Measurements from ENCODE around the gene GPRIN3. TPM values are rescaled to one million over a fixed set of nuclear protein-coding genes. Genes with fewer than 3 reads are reported as not detected.

The GPRIN3 gene
- total RNA-seq, 1 donor from 2014 or later: 6.1 TPM

- intact Hi-C loops (cut with DNase I): no loop called here
- Histone ChIP-seq H3K4me1 (peaks cover 17% of the 10 kb centered on the region), H3K27ac (peak overlapping the region; percentile 78), H3K4me3 (peak overlapping the region; percentile 64 to 81), H3K27me3 (no peaks in the 10 kb centered on the region), H3K9me3 (no peaks in the 10 kb centered on the region), H3K36me3 (no peaks in the 10 kb centered on the region)
- no peak for DNase-seq (ENCODE audit: extremely low spot score in 2 of 2)
- TF ChIP-seq, protein P1, sequence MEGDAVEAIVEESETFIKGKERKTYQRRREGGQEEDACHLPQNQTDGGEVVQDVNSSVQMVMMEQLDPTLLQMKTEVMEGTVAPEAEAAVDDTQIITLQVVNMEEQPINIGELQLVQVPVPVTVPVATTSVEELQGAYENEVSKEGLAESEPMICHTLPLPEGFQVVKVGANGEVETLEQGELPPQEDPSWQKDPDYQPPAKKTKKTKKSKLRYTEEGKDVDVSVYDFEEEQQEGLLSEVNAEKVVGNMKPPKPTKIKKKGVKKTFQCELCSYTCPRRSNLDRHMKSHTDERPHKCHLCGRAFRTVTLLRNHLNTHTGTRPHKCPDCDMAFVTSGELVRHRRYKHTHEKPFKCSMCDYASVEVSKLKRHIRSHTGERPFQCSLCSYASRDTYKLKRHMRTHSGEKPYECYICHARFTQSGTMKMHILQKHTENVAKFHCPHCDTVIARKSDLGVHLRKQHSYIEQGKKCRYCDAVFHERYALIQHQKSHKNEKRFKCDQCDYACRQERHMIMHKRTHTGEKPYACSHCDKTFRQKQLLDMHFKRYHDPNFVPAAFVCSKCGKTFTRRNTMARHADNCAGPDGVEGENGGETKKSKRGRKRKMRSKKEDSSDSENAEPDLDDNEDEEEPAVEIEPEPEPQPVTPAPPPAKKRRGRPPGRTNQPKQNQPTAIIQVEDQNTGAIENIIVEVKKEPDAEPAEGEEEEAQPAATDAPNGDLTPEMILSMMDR (IDR thresholded peaks at IDR 0.05): no peak
- TF ChIP-seq POLR2AphosphoS5 (IDR thresholded peaks at IDR 0.05; ENCODE audit: insufficient read depth in 1 of 2, low read depth in 1 of 2) (no peak), POLR2A (IDR thresholded peaks at IDR 0.05) (no peak)
Measured at GRCh38 chr4:89307178-89307445, 488 bp downstream of the GPRIN3 start.

- no peaks in the 10 kb centered on the region for H3K36me3 ChIP-seq
- intact Hi-C loops (cut with DNase I): no loop called here
- H3K4me3 ChIP-seq: peak overlapping the region; percentile 64 to 81
- peak overlapping the region; percentile 31 for H3K27ac ChIP-seq
- no peaks in the 10 kb centered on the region for H3K27me3 ChIP-seq
- no peaks in the 10 kb centered on the region for H3K9me3 ChIP-seq
- H3K4me1 ChIP-seq: peaks cover 17% of the 10 kb centered on the region
- TF ChIP-seq POLR2AphosphoS5 (IDR thresholded peaks at IDR 0.05; ENCODE audit: insufficient read depth in 1 of 2, low read depth in 1 of 2) (no peak), POLR2A (IDR thresholded peaks at IDR 0.05) (no peak)
- TF ChIP-seq, protein P1 (IDR thresholded peaks at IDR 0.05): no peak
- no peak for DNase-seq (ENCODE audit: extremely low spot score in 2 of 2)
Measured at GRCh38 chr4:89306486-89307177, 968 bp downstream of the GPRIN3 start.

- H3K9me3 ChIP-seq: no peaks in the 10 kb centered on the region
- no peak for DNase-seq (ENCODE audit: extremely low spot score in 2 of 2)
- no peaks in the 10 kb centered on the region for H3K36me3 ChIP-seq
- H3K4me1 ChIP-seq: peaks cover 17% of the 10 kb centered on the region
- H3K4me3 ChIP-seq: peak overlapping the region; percentile 8 to 64
- intact Hi-C loops (cut with DNase I): no loop called here
- H3K27me3 ChIP-seq: no peaks in the 10 kb centered on the region
- peak overlapping the region; percentile 63 for H3K27ac ChIP-seq
- TF ChIP-seq, protein P1 (IDR thresholded peaks at IDR 0.05): no peak
- TF ChIP-seq POLR2AphosphoS5 (IDR thresholded peaks at IDR 0.05; ENCODE audit: insufficient read depth in 1 of 2, low read depth in 1 of 2): no peak
- TF ChIP-seq POLR2A (IDR thresholded peaks at IDR 0.05): no peak
Measured at GRCh38 chr4:89305712-89306437, 1.7 kb downstream of the GPRIN3 start.

DNA sequence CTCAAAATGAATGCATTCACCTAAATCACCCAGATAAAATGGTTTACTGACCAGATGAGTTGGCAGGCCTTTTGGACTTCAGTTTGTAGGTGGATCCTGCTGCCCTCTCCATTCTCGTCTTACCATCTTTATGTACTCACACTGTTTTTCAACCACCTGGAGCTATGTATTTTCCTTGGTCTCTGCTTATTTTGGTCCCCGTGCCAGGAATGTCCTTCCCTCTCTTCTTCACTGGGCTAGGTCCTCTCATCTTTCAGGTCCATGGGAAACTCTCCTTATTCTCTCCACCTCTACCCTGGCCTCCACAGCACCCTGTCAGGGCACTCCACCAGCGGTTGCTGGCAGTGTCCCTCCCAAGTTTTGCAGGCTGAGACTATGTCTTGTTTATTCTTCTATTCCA, 2.6 kb downstream of the GPRIN3 start:
- Histone ChIP-seq H3K9me3 (no peaks in the 10 kb centered on the region), H3K27me3 (no peaks in the 10 kb centered on the region), H3K4me1 (peaks cover 17% of the 10 kb centered on the region), H3K36me3 (no peaks in the 10 kb centered on the region), H3K4me3 (no peak overlapping the region), H3K27ac (peak overlapping the region; percentile 63)
- TF ChIP-seq POLR2AphosphoS5 (IDR thresholded peaks at IDR 0.05; ENCODE audit: insufficient read depth in 1 of 2, low read depth in 1 of 2): no peak
- TF ChIP-seq, protein P1 (IDR thresholded peaks at IDR 0.05): no peak
- TF ChIP-seq POLR2A (IDR thresholded peaks at IDR 0.05): no peak
- intact Hi-C loops (cut with DNase I): no loop called here
- no peak for DNase-seq (ENCODE audit: extremely low spot score in 2 of 2)

- H3K4me1 ChIP-seq: peaks cover 17% of the 10 kb centered on the region
- no peaks in the 10 kb centered on the region for H3K36me3 ChIP-seq
- no peak overlapping the region for H3K27ac ChIP-seq
- H3K4me3 ChIP-seq: no peak overlapping the region
- DNase-seq (ENCODE audit: extremely low spot score in 2 of 2): no peak
- no peak for TF ChIP-seq POLR2A (IDR thresholded peaks at IDR 0.05)
- no peak for TF ChIP-seq POLR2AphosphoS5 (IDR thresholded peaks at IDR 0.05; ENCODE audit: insufficient read depth in 1 of 2, low read depth in 1 of 2)
- TF ChIP-seq, protein P1 (IDR thresholded peaks at IDR 0.05): no peak
- H3K27me3 ChIP-seq: no peaks in the 10 kb centered on the region
- intact Hi-C loops (cut with DNase I): no loop called here
- H3K9me3 ChIP-seq: no peaks in the 10 kb centered on the region
Measured at GRCh38 chr4:89303814-89304388, 3.7 kb downstream of the GPRIN3 start.

Data from vagina (tissue), 2 donors.